HFFc6 (cell line): ENCODE data around the gene ELF5. TPM values are rescaled to one million over a fixed set of nuclear protein-coding genes. Genes with fewer than 3 reads are reported as not detected.

Experiments
- DNase-seq: peaks from one replicate; pipeline ENCODE4 v3.0.0-alpha.2; 2018
- H3K27ac Mint-ChIP-seq: 2 replicates; pipeline ENCODE4 v1.8.0; 2020; ENCODE audit warnings: mild to moderate bottlenecking, mixed read lengths
- H3K27me3 Mint-ChIP-seq: 2 replicates; pipeline ENCODE4 v1.8.0; 2021; ENCODE audit warnings: mild to moderate bottlenecking, moderate library complexity, mixed read lengths; ENCODE audit not compliant: insufficient read depth
- H3K36me3 Mint-ChIP-seq: 2 replicates; pipeline ENCODE4 v1.8.0; 2021; ENCODE audit warnings: low read depth, mixed read lengths
- H3K4me1 Mint-ChIP-seq: 2 replicates; pipeline ENCODE4 v1.8.0; 2020; ENCODE audit warnings: low read depth, mixed read lengths
- H3K4me3 Mint-ChIP-seq: 2 replicates; pipeline ENCODE4 v1.8.0; 2020; ENCODE audit warnings: mild to moderate bottlenecking, moderate library complexity, mixed read lengths
- H3K9me3 Mint-ChIP-seq: 2 replicates; pipeline ENCODE4 v1.8.0; 2020; ENCODE audit warnings: mild to moderate bottlenecking, mixed read lengths
- total RNA-seq, 6 experiments: library from RNA; stranded (reverse); fragmentation: NEBNext Ultra II Directional; extraction: Animal tissue kit (Norgen Biotek cat#: 25700); gene quantifications; 2 replicates in 1 of 6; 3 replicates in 5 of 6; pipeline ENCODE4 v1.2.3, GENCODE V29; 2021
- TF ChIP-seq, protein P1 (sequence below): fragments of 200-600 bp; sonication (generic); IDR thresholded peaks from 2 replicates; pipeline ENCODE4 v1.5.0; 2021; ENCODE audit warnings: antibody characterized with exemption, mild to moderate bottlenecking

ELF5 gene
- total RNA-seq, 6 experiments from 2014 or later: not detected

DNA sequence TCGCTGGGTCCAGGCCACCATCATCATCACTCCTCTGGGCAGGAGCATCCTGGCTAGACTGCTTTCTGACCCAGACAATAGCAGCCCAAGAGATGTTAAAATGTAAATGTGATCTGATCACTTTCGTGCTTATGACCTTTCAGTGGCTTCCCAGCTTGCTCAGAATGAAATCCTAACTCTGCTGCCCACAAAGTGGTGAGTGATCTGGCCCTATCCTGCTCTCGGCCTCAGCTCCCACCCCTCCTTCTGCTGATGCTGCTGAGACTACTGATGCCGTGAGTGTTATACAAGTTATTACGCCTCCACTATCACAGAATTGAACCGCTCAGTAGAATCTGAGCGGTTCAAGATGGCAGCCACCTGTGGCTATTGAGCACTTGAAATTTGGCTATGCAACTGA is 26.2 kb downstream of the ELF5 start:
- TF ChIP-seq, protein P1, sequence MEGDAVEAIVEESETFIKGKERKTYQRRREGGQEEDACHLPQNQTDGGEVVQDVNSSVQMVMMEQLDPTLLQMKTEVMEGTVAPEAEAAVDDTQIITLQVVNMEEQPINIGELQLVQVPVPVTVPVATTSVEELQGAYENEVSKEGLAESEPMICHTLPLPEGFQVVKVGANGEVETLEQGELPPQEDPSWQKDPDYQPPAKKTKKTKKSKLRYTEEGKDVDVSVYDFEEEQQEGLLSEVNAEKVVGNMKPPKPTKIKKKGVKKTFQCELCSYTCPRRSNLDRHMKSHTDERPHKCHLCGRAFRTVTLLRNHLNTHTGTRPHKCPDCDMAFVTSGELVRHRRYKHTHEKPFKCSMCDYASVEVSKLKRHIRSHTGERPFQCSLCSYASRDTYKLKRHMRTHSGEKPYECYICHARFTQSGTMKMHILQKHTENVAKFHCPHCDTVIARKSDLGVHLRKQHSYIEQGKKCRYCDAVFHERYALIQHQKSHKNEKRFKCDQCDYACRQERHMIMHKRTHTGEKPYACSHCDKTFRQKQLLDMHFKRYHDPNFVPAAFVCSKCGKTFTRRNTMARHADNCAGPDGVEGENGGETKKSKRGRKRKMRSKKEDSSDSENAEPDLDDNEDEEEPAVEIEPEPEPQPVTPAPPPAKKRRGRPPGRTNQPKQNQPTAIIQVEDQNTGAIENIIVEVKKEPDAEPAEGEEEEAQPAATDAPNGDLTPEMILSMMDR: no peak

DNA sequence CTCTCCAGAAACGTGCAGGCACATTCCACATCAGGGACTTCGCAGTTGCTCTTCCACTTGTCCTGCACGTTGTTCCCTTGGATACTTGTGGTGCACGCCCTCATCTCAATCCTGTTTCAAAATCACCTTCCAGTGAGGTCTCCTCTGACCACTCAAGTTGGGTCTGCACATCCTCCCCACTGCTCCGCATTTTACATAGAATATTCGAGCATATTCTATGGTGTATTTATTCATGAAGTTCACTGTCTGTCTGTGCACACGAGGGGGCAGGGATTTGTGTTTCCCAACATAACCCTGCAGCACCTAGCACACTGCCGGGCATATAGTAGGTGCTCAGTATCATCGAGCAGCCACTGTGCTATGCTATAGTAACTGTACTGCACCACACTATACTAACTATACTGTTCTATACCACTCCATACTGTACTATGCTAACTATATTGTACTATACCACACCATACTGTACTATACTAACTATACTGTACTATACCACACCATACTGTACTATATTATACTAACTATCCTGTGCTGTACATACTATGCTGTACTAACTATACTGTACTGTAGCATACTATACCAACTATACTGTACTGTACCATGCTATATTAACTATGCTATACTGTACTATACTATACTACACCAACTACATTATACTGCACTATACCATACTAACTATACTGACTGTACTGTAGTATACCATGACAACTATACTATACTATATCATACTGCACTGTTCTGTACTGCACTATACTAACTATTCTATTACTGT is 30.3 kb downstream of the ELF5 start:
- TF ChIP-seq, protein P1: no peak
- H3K27ac Mint-ChIP-seq: no peak overlapping the region
- H3K4me3 Mint-ChIP-seq: no peak overlapping the region

More for the DNA sequence above, 26.2 kb downstream of the ELF5 start:
- no peaks in the 10 kb centered on the region for H3K4me1 Mint-ChIP-seq
- no peaks in the 10 kb centered on the region for H3K36me3 Mint-ChIP-seq
- no peaks in the 10 kb centered on the region for H3K9me3 Mint-ChIP-seq
- no peak for DNase-seq
- no peak overlapping the region for H3K4me3 Mint-ChIP-seq
- peaks cover 43% of the 10 kb centered on the region for H3K27me3 Mint-ChIP-seq
- H3K27ac Mint-ChIP-seq: no peak overlapping the region

DNA sequence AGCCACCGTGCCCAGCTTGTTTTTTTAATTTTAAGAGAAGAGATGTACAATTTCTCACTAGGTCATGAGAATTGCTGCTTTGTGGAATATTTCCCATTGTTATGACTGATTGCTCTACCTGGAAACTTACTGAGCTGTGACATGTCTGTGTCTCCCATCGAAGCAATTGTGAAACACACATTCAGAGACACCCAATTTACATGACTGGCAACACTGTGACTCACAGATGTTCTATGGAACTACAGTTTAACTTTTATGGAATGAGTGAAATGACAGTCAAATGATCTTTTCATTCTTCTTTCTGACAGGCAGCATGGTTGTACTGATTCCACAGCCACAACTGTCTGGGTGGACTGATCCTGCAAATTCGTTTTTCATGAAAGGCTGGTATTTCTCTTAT is 32.3 kb downstream of the ELF5 start:
- H3K27me3 Mint-ChIP-seq: peaks cover 20% of the 10 kb centered on the region
- peaks cover 8% of the 10 kb centered on the region for H3K4me1 Mint-ChIP-seq
- no peak overlapping the region for H3K27ac Mint-ChIP-seq
- TF ChIP-seq, protein P1: no peak
- H3K36me3 Mint-ChIP-seq: no peaks in the 10 kb centered on the region
- H3K4me3 Mint-ChIP-seq: no peak overlapping the region
- DNase-seq: no peak
- no peaks in the 10 kb centered on the region for H3K9me3 Mint-ChIP-seq

More for the DNA sequence above, 30.3 kb downstream of the ELF5 start:
- H3K4me1 Mint-ChIP-seq: peaks cover 8% of the 10 kb centered on the region
- DNase-seq: no peak
- no peaks in the 10 kb centered on the region for H3K9me3 Mint-ChIP-seq
- H3K36me3 Mint-ChIP-seq: no peaks in the 10 kb centered on the region
- H3K27me3 Mint-ChIP-seq: peaks cover 28% of the 10 kb centered on the region

DNA sequence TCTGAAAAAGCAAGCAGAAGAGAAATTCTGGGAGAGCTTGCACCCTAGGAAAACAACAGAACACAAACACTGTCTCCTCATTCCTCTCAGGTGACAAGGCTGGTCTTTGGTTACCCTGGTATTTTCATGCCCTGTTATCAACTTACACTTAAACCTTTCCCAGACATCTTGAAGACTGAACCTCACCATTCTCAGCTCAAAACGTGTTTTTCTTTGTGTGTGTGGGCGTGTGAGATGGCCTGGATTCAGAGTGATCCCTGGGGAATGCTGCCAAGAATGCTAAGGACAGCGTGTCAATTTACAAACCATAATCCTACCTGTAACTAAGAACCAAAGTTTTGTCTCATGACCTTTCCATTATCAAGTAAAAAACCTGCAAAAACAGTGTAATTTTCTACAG is 33.3 kb downstream of the ELF5 start:
- Mint-ChIP-seq H3K27ac (no peak overlapping the region), H3K4me1 (peaks cover 8% of the 10 kb centered on the region), H3K27me3 (peaks cover 19% of the 10 kb centered on the region), H3K9me3 (no peaks in the 10 kb centered on the region), H3K4me3 (no peak overlapping the region), H3K36me3 (no peaks in the 10 kb centered on the region)
- TF ChIP-seq, protein P1: no peak
- no peak for DNase-seq

DNA sequence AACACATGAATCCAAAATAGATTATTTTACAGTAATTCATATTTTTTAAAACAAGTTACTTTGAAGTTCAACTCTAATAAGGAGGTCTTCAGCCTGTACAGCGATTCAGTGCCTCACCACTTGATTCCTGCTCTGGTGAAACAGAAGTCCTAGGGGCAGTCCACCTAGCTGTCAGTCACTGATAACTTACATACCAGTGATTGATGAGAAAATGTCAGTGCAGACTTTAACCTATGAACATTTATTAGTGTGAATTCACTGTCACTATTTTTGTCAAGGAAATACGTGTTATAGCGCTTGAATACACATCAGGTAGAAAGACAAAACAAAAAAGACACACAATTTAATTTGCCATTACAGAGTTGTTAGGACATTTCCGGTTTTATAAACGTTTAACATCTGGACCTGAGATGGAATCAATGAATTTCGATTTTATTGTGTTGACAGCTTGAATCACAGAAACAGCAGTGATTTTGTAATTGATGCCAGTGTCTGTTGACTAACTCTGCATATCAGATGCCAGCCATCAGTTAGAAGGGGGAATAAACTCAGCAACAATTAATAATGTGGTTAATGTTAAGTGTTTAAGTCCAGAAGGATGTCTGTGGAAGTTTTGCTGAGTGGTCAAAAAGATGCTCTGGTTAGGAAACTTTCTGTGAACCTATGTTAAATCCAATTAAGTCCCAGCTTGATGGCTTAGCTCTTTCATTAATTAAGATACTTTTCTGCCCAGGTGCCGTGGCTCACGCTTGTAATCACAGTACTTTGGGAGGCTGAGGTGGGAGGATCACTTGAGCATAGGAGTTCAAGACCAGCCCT is 34.5 kb downstream of the ELF5 start:
- Mint-ChIP-seq H3K4me3 (no peak overlapping the region), H3K9me3 (no peaks in the 10 kb centered on the region), H3K27me3 (peaks cover 13% of the 10 kb centered on the region), H3K27ac (no peak overlapping the region), H3K4me1 (peaks cover 8% of the 10 kb centered on the region), H3K36me3 (no peaks in the 10 kb centered on the region)
- DNase-seq: no peak
- TF ChIP-seq, protein P1: no peak
